Measurements from ENCODE around the gene P2RY14.

- TF ChIP-seq CTCF (IDR thresholded peaks at IDR 0.05), result no peak
- TF ChIP-seq POLR2A (IDR thresholded peaks at IDR 0.05; ENCODE audit: low read depth), result no peak
- TF ChIP-seq POLR2AphosphoS5 (IDR thresholded peaks at IDR 0.05), result no peak
These were observed 5.6 kb upstream of the P2RY14 start for GRCh38 chr3:151283907-151284461.

Measured in esophagus muscularis mucosa (tissue), 3 donors.